Measurements from ENCODE around the gene NECAB2.

NECAB2 gene

GRCh38 chr16:84047626-84048025 lies 79.6 kb downstream of the NECAB2 start:
- no peak for DNase-seq

- DNase-seq = no peak
Measured at GRCh38 chr16:84048270-84048669, 80.2 kb downstream of the NECAB2 start.

- DNase-seq = no peak
Measured at GRCh38 chr16:84048871-84049270, 80.8 kb downstream of the NECAB2 start.

GRCh38 chr16:84049403-84050060 lies 81.5 kb downstream of the NECAB2 start:
- no peak for DNase-seq

GRCh38 chr16:84050316-84050715 lies 82.3 kb downstream of the NECAB2 start:
- no peak for DNase-seq

- no peak for DNase-seq
Measured at GRCh38 chr16:84052071-84052622, 84.1 kb downstream of the NECAB2 start.
